ENCODE data around the gene WRAP73.

- no peak for TF ChIP-seq CTCF (IDR thresholded peaks at IDR 0.05)
- TF ChIP-seq POLR2AphosphoS5 (IDR thresholded peaks at IDR 0.05) = no peak
- no peak for TF ChIP-seq POLR2A (IDR thresholded peaks at IDR 0.05; ENCODE audit: low read depth)
Measured at GRCh38 chr1:3608154-3608553, 41.7 kb downstream of the WRAP73 start.
